GM11168 (cell line): Measurements from ENCODE around the gene ZNF19.

Experiments
- in situ Hi-C: fragments of 300-500 bp; cut with MboI; formaldehyde crosslinking; loops from one replicate; pipeline ENCODE4 v1.12.0; 2022; ENCODE audit warnings: low sequenced_read_pairs; ENCODE audit not compliant: unreplicated experiment

The ZNF19 gene

GRCh38 chr16:71448274-71448866 lies 40.8 kb downstream of the ZNF19 start:
- in situ Hi-C loops = no loop called here

DNA sequence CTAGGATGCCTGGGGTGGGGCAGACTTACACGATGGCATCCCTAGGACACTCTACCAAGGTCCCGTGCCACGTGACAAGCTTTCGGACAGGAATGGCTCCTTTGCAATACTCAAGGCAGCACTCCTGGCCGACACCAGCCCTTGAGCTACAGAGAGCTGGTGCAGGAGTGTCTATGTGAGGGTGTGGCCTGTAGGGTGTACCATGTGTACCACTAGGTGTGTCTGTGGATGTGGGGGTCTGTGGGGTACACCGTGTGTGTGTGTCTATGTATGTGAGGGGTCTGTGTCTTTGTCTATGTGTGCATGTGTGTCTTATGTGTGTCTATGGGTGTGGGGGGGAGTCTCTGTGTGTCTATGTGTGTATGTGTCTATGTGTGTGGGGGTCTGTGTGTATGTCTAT lies 45.4 kb downstream of the ZNF19 start:
- in situ Hi-C loops = no loop called here

DNA sequence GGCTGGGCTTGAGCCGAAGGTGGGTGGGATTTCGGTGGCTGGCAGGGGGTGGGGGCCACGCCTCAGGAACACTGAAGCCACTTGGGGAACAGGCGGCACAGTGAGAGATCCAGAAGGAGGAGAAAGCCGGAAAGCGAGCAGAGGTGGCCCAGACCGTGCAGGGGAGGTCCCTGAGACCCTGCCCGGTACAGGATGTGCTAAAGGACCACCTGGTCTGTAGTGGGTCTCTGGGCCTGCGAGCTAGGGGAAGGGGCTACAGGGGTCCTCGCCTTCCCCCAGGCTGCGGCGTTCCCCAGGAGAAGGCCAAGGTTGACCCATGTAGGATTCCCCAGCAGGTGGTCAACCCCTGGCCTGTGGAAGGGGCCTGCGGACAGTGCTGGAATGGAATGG lies 47.1 kb downstream of the ZNF19 start, which contains the start of gene TLE7:
Gene TLE7 (minus strand): TSS at position 4 of the 390 bp plus-strand sequence. CDS start 8,730 bp downstream, outside the sequence.
- in situ Hi-C loops = no loop called here

DNA sequence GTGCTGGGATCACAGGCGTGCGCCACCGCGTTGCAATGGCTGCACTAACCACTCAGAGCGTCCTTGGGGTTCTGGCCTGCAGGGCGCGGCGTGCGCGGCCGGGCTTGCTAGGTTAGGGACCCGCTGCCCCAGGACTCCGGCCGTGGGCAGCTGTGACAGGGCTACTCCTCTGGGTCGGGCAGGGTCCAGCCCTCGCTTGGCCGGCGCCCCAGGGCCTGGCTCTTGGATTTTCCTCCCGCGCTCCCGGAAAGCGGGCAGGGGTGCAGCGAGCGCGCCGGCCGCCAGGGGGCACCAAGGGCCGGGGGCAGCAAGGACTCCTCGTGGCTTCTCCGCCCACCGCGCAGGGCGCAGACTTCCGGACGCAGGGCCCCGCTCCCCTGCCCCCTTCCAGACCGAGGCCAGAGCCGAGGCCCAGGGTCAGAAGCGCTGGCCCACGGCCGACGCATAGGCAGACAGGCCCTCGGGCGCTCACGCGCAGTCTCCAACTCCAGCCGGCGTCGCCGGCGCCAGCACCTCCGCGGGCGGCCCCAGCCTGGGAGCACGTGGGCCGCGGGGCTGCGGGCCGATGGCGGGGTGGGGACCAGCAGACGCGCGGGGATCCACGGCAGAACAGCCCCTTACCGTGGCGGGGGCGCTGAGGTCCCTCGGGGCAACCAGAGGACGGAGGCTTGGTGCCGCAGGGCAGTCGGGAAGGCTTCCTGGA lies 47.6 kb downstream of the ZNF19 start:
- in situ Hi-C loops = no loop called here

DNA sequence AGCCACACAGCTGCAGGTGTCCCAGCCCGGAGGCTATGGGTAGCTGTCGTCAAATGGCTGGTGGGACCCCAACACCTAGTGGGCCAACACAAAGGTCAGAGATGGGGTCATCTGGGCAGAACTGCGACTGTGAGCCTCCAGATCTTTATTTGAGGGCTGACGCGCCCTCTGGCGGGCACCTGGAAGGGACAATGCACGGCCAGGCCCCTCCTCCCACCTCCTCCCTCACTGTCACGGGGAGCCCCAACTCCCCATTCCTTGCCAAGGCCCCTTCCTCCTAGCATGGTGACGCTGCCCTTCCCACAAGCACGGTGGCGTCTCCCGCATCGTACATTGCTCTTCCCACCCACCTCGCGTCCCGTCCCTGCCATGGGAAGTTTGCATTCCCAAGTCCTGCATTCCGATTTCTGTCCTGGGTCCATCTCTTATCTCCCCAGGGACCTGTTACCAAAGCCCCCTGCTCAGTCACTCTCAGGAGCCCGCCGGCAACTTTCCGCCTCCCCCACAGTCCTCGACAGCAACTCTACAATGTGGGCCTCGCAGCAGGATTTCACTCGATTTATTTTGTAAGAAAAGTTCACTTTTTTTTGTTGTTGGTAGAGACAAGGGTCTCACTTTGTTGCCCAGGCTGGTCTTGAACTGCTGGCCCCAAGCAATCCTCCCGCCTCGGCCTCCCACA lies 48.3 kb downstream of the ZNF19 start:
- in situ Hi-C loops = no loop called here

GRCh38 chr16:71439523-71439922 lies 49.6 kb downstream of the ZNF19 start:
- in situ Hi-C loops = no loop called here

GRCh38 chr16:71436473-71436872 lies 52.7 kb downstream of the ZNF19 start:
- in situ Hi-C loops = no loop called here

GRCh38 chr16:71432906-71433305 lies 56.2 kb downstream of the ZNF19 start:
- in situ Hi-C loops = no loop called here

- in situ Hi-C loops = no loop called here
These were observed 57.1 kb downstream of the ZNF19 start for GRCh38 chr16:71431991-71432390.

DNA sequence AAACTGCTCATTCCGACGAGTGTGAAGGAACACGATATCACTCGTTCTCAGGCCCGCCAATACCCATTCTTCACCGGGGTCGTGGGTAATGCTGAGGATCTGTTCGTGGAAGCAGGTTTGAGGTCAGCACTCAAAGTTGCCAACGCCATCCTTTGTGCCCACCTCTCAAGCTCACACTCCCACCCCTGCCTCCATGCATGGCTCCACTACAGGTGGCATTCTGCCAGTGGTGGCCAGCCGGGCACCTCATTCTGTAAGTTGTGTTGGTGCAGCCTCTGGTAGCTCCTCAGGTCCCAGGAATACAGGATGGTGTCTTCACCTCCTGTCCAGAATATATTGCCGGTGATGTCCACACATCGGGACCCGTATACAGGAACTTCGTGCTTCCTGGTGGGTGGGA lies 57.9 kb downstream of the ZNF19 start:
- in situ Hi-C loops = no loop called here

GRCh38 chr16:71430744-71431143 lies 58.4 kb downstream of the ZNF19 start:
- in situ Hi-C loops = no loop called here

DNA sequence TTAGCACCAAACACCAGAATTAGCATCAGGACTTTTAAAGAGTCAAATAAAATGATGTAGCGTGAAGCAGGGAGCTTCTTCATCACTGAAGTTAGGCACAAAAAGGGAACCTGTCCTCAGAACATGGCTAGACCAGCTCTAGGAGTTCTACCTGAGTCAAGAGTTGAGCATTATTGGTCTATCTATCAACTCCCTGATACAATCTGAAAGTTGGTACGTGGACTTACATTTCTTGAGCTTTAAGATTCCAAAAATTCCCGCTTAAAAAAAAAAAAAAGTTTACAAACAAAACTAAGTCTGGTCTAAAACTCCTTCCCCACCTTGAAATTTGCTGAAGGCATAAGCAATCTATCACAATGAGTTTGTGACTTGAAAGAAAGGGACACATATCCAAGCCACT lies 59.5 kb downstream of the ZNF19 start:
- in situ Hi-C loops = no loop called here

- in situ Hi-C loops = no loop called here
These were observed 60.2 kb downstream of the ZNF19 start for GRCh38 chr16:71428883-71429282.

GRCh38 chr16:71428385-71428784 lies 60.7 kb downstream of the ZNF19 start:
- in situ Hi-C loops = no loop called here

- in situ Hi-C loops = no loop called here
These were observed 62.1 kb downstream of the ZNF19 start for GRCh38 chr16:71426880-71427615.

DNA sequence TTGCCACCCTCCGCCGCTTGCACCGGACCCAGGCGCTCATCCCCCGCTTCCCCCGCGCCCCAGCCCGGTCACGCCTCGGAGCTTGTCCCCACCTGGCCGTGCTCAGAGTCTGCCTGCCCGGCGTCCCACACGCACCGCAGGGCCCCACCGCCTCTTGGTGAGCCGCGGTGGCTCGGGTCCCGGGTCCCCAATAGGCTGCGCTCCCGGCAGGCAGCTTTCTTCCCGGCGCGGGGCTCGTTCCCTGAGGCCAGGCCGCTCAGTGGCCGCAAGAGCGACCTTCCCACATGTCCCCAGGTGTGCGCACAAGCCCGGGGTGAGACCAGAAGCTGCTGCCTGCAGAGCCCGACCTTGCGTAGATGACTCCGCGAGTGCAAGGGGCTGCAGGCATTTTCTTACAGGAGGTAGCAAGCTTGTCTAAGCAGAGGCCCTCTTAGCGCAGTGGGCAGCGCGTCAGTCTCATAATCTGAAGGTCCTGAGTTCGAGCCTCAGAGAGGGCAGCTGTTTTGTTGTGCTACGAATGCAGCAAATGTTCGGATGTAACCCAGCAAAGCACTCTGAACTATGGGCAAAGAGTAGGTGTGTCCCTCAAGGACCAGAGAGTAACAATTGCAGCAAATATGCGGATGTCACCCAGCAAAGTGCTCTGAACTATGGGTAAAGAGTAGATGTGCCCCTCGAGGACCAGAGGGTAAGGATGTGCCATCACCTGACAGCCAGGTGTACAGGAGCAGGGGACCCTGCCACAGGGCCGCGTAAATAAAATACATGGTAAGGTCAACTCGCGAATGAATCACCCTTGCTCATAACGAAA lies 62.9 kb downstream of the ZNF19 start:
- in situ Hi-C loops = no loop called here

GRCh38 chr16:71425746-71426068 lies 63.4 kb downstream of the ZNF19 start:
- in situ Hi-C loops = no loop called here

DNA sequence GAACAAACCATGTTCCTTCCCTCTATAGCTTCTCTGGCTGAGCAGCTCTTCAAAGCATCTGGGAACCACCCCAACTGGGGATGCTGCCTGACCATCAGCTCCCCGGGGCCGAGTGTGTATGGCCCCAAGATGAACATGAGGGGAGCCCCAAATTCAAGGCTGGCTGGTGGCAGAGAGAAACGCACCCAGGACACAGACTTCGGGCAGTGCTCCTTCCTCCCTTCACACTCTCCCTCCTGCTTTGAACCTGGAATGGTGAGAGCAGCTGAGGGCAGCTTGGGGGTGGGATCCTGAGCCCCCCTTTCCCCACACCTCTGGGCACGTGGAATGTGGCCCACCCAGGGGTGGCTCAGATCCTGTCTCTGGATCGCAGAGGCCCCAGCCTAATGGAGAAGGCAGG lies 64.5 kb downstream of the ZNF19 start:
- in situ Hi-C loops = no loop called here

DNA sequence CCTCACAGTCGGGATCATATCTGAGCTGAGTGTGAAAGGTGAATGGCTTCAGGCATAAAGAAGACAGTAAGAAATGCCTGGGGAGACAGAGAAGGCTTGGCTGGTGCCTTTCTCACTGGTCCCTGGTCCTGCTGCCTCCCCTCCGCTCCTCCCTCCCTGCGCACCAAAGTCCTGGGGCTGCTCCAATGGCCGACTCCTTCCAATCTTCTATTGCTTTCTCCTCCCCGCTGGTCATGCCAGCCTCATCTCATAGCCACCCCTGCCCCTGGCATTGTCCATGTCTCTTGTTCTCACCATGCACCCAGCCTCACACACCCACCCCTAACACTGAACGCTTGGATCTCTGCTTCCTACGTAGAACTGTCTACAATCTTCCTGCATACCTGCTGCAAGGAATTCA lies 65.3 kb downstream of the ZNF19 start:
- in situ Hi-C loops = no loop called here
